ENCODE measurements around the gene PHACTR1. TPM values are rescaled to one million over a fixed set of nuclear protein-coding genes. Genes with fewer than 3 reads are reported as not detected.

PHACTR1 gene
- total and polyA plus RNA-seq, 3 experiments from 2014 or later: 0.04 to 0.38 (median 0.04) TPM

GRCh38 chr6:12911427-12911826, 194.9 kb downstream of the PHACTR1 start:
- H3K27ac ChIP-seq (ENCODE audit: low read depth, low read length): no peak overlapping the region
- H3K9me3 Mint-ChIP-seq: no peaks in the 10 kb centered on the region

GRCh38 chr6:12913201-12913600, 196.6 kb downstream of the PHACTR1 start:
- Mint-ChIP-seq H3K27me3 (peaks cover 2 to 11% of the 10 kb centered on the region in 2 donors), H3K4me1 (no peaks in the 10 kb centered on the region), H3K9me3 (no peaks in the 10 kb centered on the region), H3K27ac (no peak overlapping the region), H3K4me3 (no peak overlapping the region), H3K36me3 (no peaks in the 10 kb centered on the region)
- no peaks in the 10 kb centered on the region for H3K36me3 ChIP-seq (ENCODE audit: insufficient read depth, low read length)
- DNase-seq: no peak
- no peaks in the 10 kb centered on the region for H3K27me3 ChIP-seq (ENCODE audit: insufficient read depth, low read length, poor library complexity, severe bottlenecking)
- no peak overlapping the region for H3K4me3 ChIP-seq (ENCODE audit: low read length)
- no peaks in the 10 kb centered on the region for H3K9me3 ChIP-seq (ENCODE audit: low read length)
- POLR2A ChIA-PET: no interaction called here
- CTCF ChIA-PET: no interaction called here
- no peak overlapping the region for H3K27ac ChIP-seq (ENCODE audit: low read depth, low read length)
- H3K4me1 ChIP-seq (ENCODE audit: insufficient read depth, low read length): no peaks in the 10 kb centered on the region

More at GRCh38 chr6:12911427-12911826, 194.9 kb downstream of the PHACTR1 start:
- H3K4me1 ChIP-seq (ENCODE audit: insufficient read depth, low read length): no peaks in the 10 kb centered on the region
- ChIA-PET CTCF (interaction anchor here (0.8 kb wide), 1 partner anchor 9 kb away, joined by 3 read pairs; no protein-coding TSS in a partner anchor), POLR2A (no interaction called here)
- no peaks in the 10 kb centered on the region for H3K36me3 ChIP-seq (ENCODE audit: insufficient read depth, low read length)
- Mint-ChIP-seq H3K4me1 (no peaks in the 10 kb centered on the region), H3K36me3 (no peaks in the 10 kb centered on the region), H3K4me3 (no peak overlapping the region), H3K27ac (no peak overlapping the region), H3K27me3 (peaks cover 2 to 15% of the 10 kb centered on the region in 2 donors)
- DNase-seq: no peak
- H3K9me3 ChIP-seq (ENCODE audit: low read length): no peaks in the 10 kb centered on the region
- H3K27me3 ChIP-seq (ENCODE audit: insufficient read depth, low read length, poor library complexity, severe bottlenecking): no peaks in the 10 kb centered on the region
- H3K4me3 ChIP-seq (ENCODE audit: low read length): no peak overlapping the region

GRCh38 chr6:12916006-12916405, 199.4 kb downstream of the PHACTR1 start:
- Histone ChIP-seq H3K9me3 (ENCODE audit: low read length) (no peaks in the 10 kb centered on the region), H3K27me3 (ENCODE audit: insufficient read depth, low read length, poor library complexity, severe bottlenecking) (no peaks in the 10 kb centered on the region), H3K4me3 (ENCODE audit: low read length) (no peak overlapping the region), H3K27ac (ENCODE audit: low read depth, low read length) (no peak overlapping the region), H3K4me1 (ENCODE audit: insufficient read depth, low read length) (no peaks in the 10 kb centered on the region), H3K36me3 (ENCODE audit: insufficient read depth, low read length) (no peaks in the 10 kb centered on the region)
- POLR2A ChIA-PET: no interaction called here
- Mint-ChIP-seq H3K27ac (no peak overlapping the region), H3K4me3 (no peak overlapping the region), H3K27me3 (peaks cover 3 to 12% of the 10 kb centered on the region in 2 donors), H3K4me1 (no peaks in the 10 kb centered on the region), H3K9me3 (no peaks in the 10 kb centered on the region), H3K36me3 (no peaks in the 10 kb centered on the region)
- no peak for DNase-seq
- CTCF ChIA-PET: no interaction called here

GRCh38 chr6:12916420-12917136, 200.0 kb downstream of the PHACTR1 start:
- Mint-ChIP-seq H3K4me1 (no peaks in the 10 kb centered on the region), H3K27me3 (peaks cover 6 to 12% of the 10 kb centered on the region in 2 donors), H3K36me3 (no peaks in the 10 kb centered on the region), H3K4me3 (no peak overlapping the region), H3K9me3 (no peaks in the 10 kb centered on the region), H3K27ac (no peak overlapping the region)
- no peak for DNase-seq
- Histone ChIP-seq H3K36me3 (ENCODE audit: insufficient read depth, low read length) (no peaks in the 10 kb centered on the region), H3K4me1 (ENCODE audit: insufficient read depth, low read length) (no peaks in the 10 kb centered on the region), H3K27ac (ENCODE audit: low read depth, low read length) (no peak overlapping the region), H3K9me3 (ENCODE audit: low read length) (no peaks in the 10 kb centered on the region), H3K4me3 (ENCODE audit: low read length) (no peak overlapping the region), H3K27me3 (ENCODE audit: insufficient read depth, low read length, poor library complexity, severe bottlenecking) (no peaks in the 10 kb centered on the region)
- CTCF ChIA-PET: no interaction called here
- POLR2A ChIA-PET: no interaction called here

GRCh38 chr6:12921467-12921866, 204.9 kb downstream of the PHACTR1 start:
- Histone ChIP-seq H3K4me1 (ENCODE audit: insufficient read depth, low read length) (no peaks in the 10 kb centered on the region), H3K4me3 (ENCODE audit: low read length) (no peak overlapping the region), H3K36me3 (ENCODE audit: insufficient read depth, low read length) (no peaks in the 10 kb centered on the region), H3K27me3 (ENCODE audit: insufficient read depth, low read length, poor library complexity, severe bottlenecking) (no peaks in the 10 kb centered on the region), H3K27ac (ENCODE audit: low read depth, low read length) (no peak overlapping the region), H3K9me3 (ENCODE audit: low read length) (no peaks in the 10 kb centered on the region)
- Mint-ChIP-seq H3K4me3 (no peak overlapping the region), H3K27me3 (peaks cover 10 to 17% of the 10 kb centered on the region in 2 donors), H3K4me1 (no peaks in the 10 kb centered on the region), H3K36me3 (no peaks in the 10 kb centered on the region), H3K27ac (no peak overlapping the region), H3K9me3 (no peaks in the 10 kb centered on the region)
- CTCF ChIA-PET: no interaction called here
- no peak for DNase-seq
- POLR2A ChIA-PET: no interaction called here

GRCh38 chr6:12923644-12924235, 207.2 kb downstream of the PHACTR1 start:
- ChIA-PET CTCF (no interaction called here), POLR2A (no interaction called here)
- Histone ChIP-seq H3K4me3 (ENCODE audit: low read length) (no peak overlapping the region), H3K27me3 (ENCODE audit: insufficient read depth, low read length, poor library complexity, severe bottlenecking) (no peaks in the 10 kb centered on the region), H3K27ac (ENCODE audit: low read depth, low read length) (no peak overlapping the region), H3K36me3 (ENCODE audit: insufficient read depth, low read length) (no peaks in the 10 kb centered on the region), H3K9me3 (ENCODE audit: low read length) (no peaks in the 10 kb centered on the region), H3K4me1 (ENCODE audit: insufficient read depth, low read length) (no peaks in the 10 kb centered on the region)
- H3K36me3 Mint-ChIP-seq: no peaks in the 10 kb centered on the region
- no peaks in the 10 kb centered on the region for H3K4me1 Mint-ChIP-seq
- DNase-seq: no peak
- no peaks in the 10 kb centered on the region for H3K9me3 Mint-ChIP-seq
- no peak overlapping the region for H3K27ac Mint-ChIP-seq
- H3K27me3 Mint-ChIP-seq: peaks cover 12 to 23% of the 10 kb centered on the region in 2 donors
- H3K4me3 Mint-ChIP-seq: no peak overlapping the region

GRCh38 chr6:12924911-12925310, 208.3 kb downstream of the PHACTR1 start:
- Histone ChIP-seq H3K27me3 (ENCODE audit: insufficient read depth, low read length, poor library complexity, severe bottlenecking) (no peaks in the 10 kb centered on the region), H3K4me3 (ENCODE audit: low read length) (no peak overlapping the region), H3K9me3 (ENCODE audit: low read length) (no peaks in the 10 kb centered on the region), H3K27ac (ENCODE audit: low read depth, low read length) (no peak overlapping the region), H3K4me1 (ENCODE audit: insufficient read depth, low read length) (no peaks in the 10 kb centered on the region), H3K36me3 (ENCODE audit: insufficient read depth, low read length) (no peaks in the 10 kb centered on the region)
- ChIA-PET CTCF (no interaction called here), POLR2A (no interaction called here)
- H3K27me3 Mint-ChIP-seq: peaks cover 12 to 26% of the 10 kb centered on the region in 2 donors
- H3K4me3 Mint-ChIP-seq: no peak overlapping the region
- no peaks in the 10 kb centered on the region for H3K36me3 Mint-ChIP-seq
- no peak overlapping the region for H3K27ac Mint-ChIP-seq
- no peak for DNase-seq
- no peaks in the 10 kb centered on the region for H3K4me1 Mint-ChIP-seq
- H3K9me3 Mint-ChIP-seq: no peaks in the 10 kb centered on the region

GRCh38 chr6:12927746-12928145, 211.2 kb downstream of the PHACTR1 start:
- no peak overlapping the region for H3K27ac ChIP-seq (ENCODE audit: low read depth, low read length)
- H3K36me3 ChIP-seq (ENCODE audit: insufficient read depth, low read length): no peaks in the 10 kb centered on the region
- Mint-ChIP-seq H3K27ac (no peak overlapping the region), H3K4me3 (no peak overlapping the region), H3K9me3 (no peaks in the 10 kb centered on the region), H3K36me3 (no peaks in the 10 kb centered on the region), H3K4me1 (no peaks in the 10 kb centered on the region), H3K27me3 (peaks cover 9 to 30% of the 10 kb centered on the region in 2 donors)
- CTCF ChIA-PET: no interaction called here
- H3K4me1 ChIP-seq (ENCODE audit: insufficient read depth, low read length): no peaks in the 10 kb centered on the region
- peaks cover 3% of the 10 kb centered on the region for H3K27me3 ChIP-seq (ENCODE audit: insufficient read depth, low read length, poor library complexity, severe bottlenecking)
- no peak overlapping the region for H3K4me3 ChIP-seq (ENCODE audit: low read length)
- POLR2A ChIA-PET: no interaction called here
- no peaks in the 10 kb centered on the region for H3K9me3 ChIP-seq (ENCODE audit: low read length)
- no peak for DNase-seq

Data from CD8-positive, alpha-beta memory T cell (primary cell).